Ecto neural progenitor cell (in vitro differentiated cells): ENCODE measurements around the gene MFN1.

Experiments used
- DNase-seq: peaks from one replicate; pipeline ENCODE4 v3.0.0-alpha.2; 2018; ENCODE audit warnings: low spot score

MFN1 gene

GRCh38 chr3:179432021-179432420 lies 84.5 kb downstream of the MFN1 start:
- DNase-seq = no peak

- no peak for DNase-seq
These were observed 84.9 kb downstream of the MFN1 start for GRCh38 chr3:179432451-179432850.

GRCh38 chr3:179436517-179436916 lies 89.0 kb downstream of the MFN1 start:
- DNase-seq = no peak

GRCh38 chr3:179438841-179439240 lies 91.3 kb downstream of the MFN1 start:
- DNase-seq = no peak
